Liver (tissue), 4 donors: ENCODE measurements around the gene AP3S1. TPM values are rescaled to one million over a fixed set of nuclear protein-coding genes. Genes with fewer than 3 reads are reported as not detected.

ENCODE experiments used
- polyA plus RNA-seq, 2 donors: library from polyadenylated mRNA; stranded (reverse) in 1 of 2; unstranded in 1 of 2; fragments of 200-250 nt in 1 of 2; fragments of >200 nt in 1 of 2; fragmentation: Nextera tagmentation in 1 of 2; extraction: Ambion mirVana in 1 of 2; gene quantifications; one replicate each; pipeline versions ENCODE4 v1.2.1 to v1.2.3, GENCODE V29; 2013 to 2015
- total RNA-seq, 2 donors: library from RNA; depleted of rRNA; stranded (reverse); fragments of >200 nt; gene quantifications; one replicate each; pipeline ENCODE4 v1.2.3, GENCODE V29; 2014
- donor health status: healthy.
- donor health status: healthy.
- donor health status: healthy.

Gene AP3S1
- total and polyA plus RNA-seq, 4 donors: 32.7 to 52.7 (median 40.9) TPM

Other genes starting within 250 kb of the AP3S1 start
- gene TICAM2, start 239.5 kb upstream of the AP3S1 start, total RNA-seq: 1 to 10 TPM in 1 of 2 donors, under 1 TPM in 1; 0.59 to 1.3 TPM
- gene TICAM2, start 239.5 kb upstream of the AP3S1 start, polyA plus RNA-seq: 1 to 10 TPM in 1 of 2 donors, under 1 TPM in 1; 0.50 to 1.5 TPM
- gene TMED7, start 215.9 kb upstream of the AP3S1 start, total RNA-seq: 100 to 1,000 TPM in 1 of 2 donors, 10 to 100 TPM in 1; 77.0 to 140 TPM
- gene TMED7, start 215.9 kb upstream of the AP3S1 start, polyA plus RNA-seq: 10 to 100 TPM; 43.4 to 54.5 TPM
- gene CDO1, start 25.3 kb upstream of the AP3S1 start, total RNA-seq: 100 to 1,000 TPM; 212 to 472 TPM
- 100 to 1,000 TPM; 106 to 270 TPM for gene CDO1, start 25.3 kb upstream of the AP3S1 start, polyA plus RNA-seq
- gene ATG12, start 370 bp upstream of the AP3S1 start, total RNA-seq: 10 to 100 TPM; 14.8 to 43.1 TPM
- 10 to 100 TPM; 15.6 to 32.5 TPM for gene ATG12, start 370 bp upstream of the AP3S1 start, polyA plus RNA-seq
- gene LVRN, start 120.5 kb downstream of the AP3S1 start, total RNA-seq: under 1 TPM in 1 of 2 donors, not detected in 1; 0.17 TPM
- under 1 TPM; 0.05 to 0.11 TPM for gene LVRN, start 120.5 kb downstream of the AP3S1 start, polyA plus RNA-seq
- not detected for gene ARL14EPL, start 190.5 kb downstream of the AP3S1 start, total RNA-seq
- gene ARL14EPL, start 190.5 kb downstream of the AP3S1 start, polyA plus RNA-seq: not detected
- 10 to 100 TPM; 22.3 to 30.5 TPM for gene COMMD10, start 243.1 kb downstream of the AP3S1 start, total RNA-seq
- 10 to 100 TPM in 1 of 2 donors, 1 to 10 TPM in 1; 8.9 to 16.3 TPM for gene COMMD10, start 243.1 kb downstream of the AP3S1 start, polyA plus RNA-seq